HepG2 (cell line): ENCODE data around the gene ANKRD29. TPM values are rescaled to one million over a fixed set of nuclear protein-coding genes. Genes with fewer than 3 reads are reported as not detected.

Experiments used
- ARNTL ChIP-seq: sonication (generic); formaldehyde crosslinking; IDR thresholded peaks from 2 replicates; pipeline ENCODE4 v1.4.0; 2020; ENCODE audit warnings: mild to moderate bottlenecking, missing genetic modification reagents
- CEBPG ChIP-seq: IDR thresholded peaks from 2 replicates; pipeline ENCODE4 v1.6.1; 2016
- FOSL2 ChIP-seq: sonication (generic); formaldehyde crosslinking; IDR thresholded peaks from 2 replicates; pipeline ENCODE4 v1.4.0; 2020; ENCODE audit warnings: missing genetic modification reagents
- FOXK1 ChIP-seq: sonication (generic); formaldehyde crosslinking; IDR thresholded peaks from 2 replicates; pipeline ENCODE4 v1.4.0; 2020; ENCODE audit warnings: low read depth, missing genetic modification reagents, borderline replicate concordance
- GABPB1 ChIP-seq: IDR thresholded peaks from 2 replicates; pipeline ENCODE4 v1.6.1; 2016; ENCODE audit warnings: mild to moderate bottlenecking, missing genetic modification reagents, moderate library complexity, missing compliant biosample characterization
- HMG20A ChIP-seq: IDR thresholded peaks from 2 replicates; pipeline ENCODE4 v1.6.1; 2016; ENCODE audit warnings: borderline replicate concordance
- HNF4A ChIP-seq: sonication (generic); formaldehyde crosslinking; IDR thresholded peaks from 2 replicates; pipeline ENCODE4 v1.4.0; 2020; ENCODE audit warnings: missing genetic modification reagents
- HNF4G ChIP-seq, 2 experiments: sonication (generic) in 1 of 2; formaldehyde crosslinking in 1 of 2; IDR thresholded peaks; 2 replicates each; pipeline versions ENCODE4 v1.4.0 to v1.6.1; 2011 to 2020; ENCODE audit warnings: borderline replicate concordance in 2 of 2, low read depth in 2 of 2, mild to moderate bottlenecking in 2 of 2, low read length in 1 of 2, missing genetic modification reagents in 1 of 2, moderate library complexity in 1 of 2
- MAF1 ChIP-seq: sonication (generic); formaldehyde crosslinking; IDR thresholded peaks from 2 replicates; pipeline ENCODE4 v1.5.0; 2020; ENCODE audit warnings: missing genetic modification reagents, borderline replicate concordance
- MEIS1 ChIP-seq: sonication (generic); formaldehyde crosslinking; IDR thresholded peaks from 2 replicates; pipeline ENCODE4 v1.9.0; 2021; ENCODE audit warnings: mild to moderate bottlenecking, missing genetic modification reagents, moderate library complexity, borderline replicate concordance
- POGZ ChIP-seq: sonication (generic); formaldehyde crosslinking; IDR thresholded peaks from 2 replicates; pipeline ENCODE4 v1.4.0; 2020; ENCODE audit warnings: mild to moderate bottlenecking, missing genetic modification reagents
- RARA ChIP-seq: IDR thresholded peaks from 2 replicates; pipeline ENCODE4 v1.6.1; 2016; ENCODE audit warnings: missing genetic modification reagents, missing compliant biosample characterization
- RXRB ChIP-seq: IDR thresholded peaks from 2 replicates; pipeline ENCODE4 v1.6.1; 2016; ENCODE audit warnings: borderline replicate concordance, missing genetic modification reagents, missing compliant biosample characterization
- SMAD3 ChIP-seq: sonication (generic); formaldehyde crosslinking; IDR thresholded peaks from 2 replicates; pipeline ENCODE4 v1.4.0; 2020; ENCODE audit warnings: missing genetic modification reagents
- ZFP41 ChIP-seq: sonication (generic); formaldehyde crosslinking; IDR thresholded peaks from 2 replicates; pipeline ENCODE4 v1.4.0; 2020; ENCODE audit warnings: mild to moderate bottlenecking, missing genetic modification reagents, borderline replicate concordance
- ZNF17 ChIP-seq: sonication (generic); formaldehyde crosslinking; IDR thresholded peaks from 2 replicates; pipeline ENCODE4 v1.5.0; 2020; ENCODE audit warnings: mild to moderate bottlenecking, missing genetic modification reagents
- ZNF383 ChIP-seq: sonication (generic); formaldehyde crosslinking; IDR thresholded peaks from 2 replicates; pipeline ENCODE4 v1.4.0; 2020; ENCODE audit warnings: missing genetic modification reagents, mild to moderate bottlenecking, borderline replicate concordance
- ZNF451 ChIP-seq: sonication (generic); formaldehyde crosslinking; IDR thresholded peaks from 2 replicates; pipeline ENCODE4 v1.5.0; 2020; ENCODE audit warnings: mild to moderate bottlenecking, missing genetic modification reagents
- ZNF460 ChIP-seq: sonication (generic); formaldehyde crosslinking; IDR thresholded peaks from 2 replicates; pipeline ENCODE4 v1.5.1; 2020; ENCODE audit warnings: missing genetic modification reagents, mild to moderate bottlenecking, borderline replicate concordance
- ZNF772 ChIP-seq: sonication (generic); formaldehyde crosslinking; IDR thresholded peaks from 2 replicates; pipeline ENCODE4 v1.5.0; 2020; ENCODE audit warnings: mild to moderate bottlenecking, missing genetic modification reagents
- ZSCAN29 ChIP-seq: sonication (generic); formaldehyde crosslinking; conservative IDR thresholded peaks from 2 replicates; pipeline ENCODE4 v1.4.0; 2020; ENCODE audit warnings: mild to moderate bottlenecking, missing genetic modification reagents
- polyA plus RNA-seq, 8 experiments: library from polyadenylated mRNA; depleted of rRNA in 3 of 8; stranded (reverse) in 7 of 8; unstranded in 1 of 8; fragments of >200 nt; fragmentation: Illumina TruSeq in 4 of 8; extraction: Trizol in 4 of 8; gene quantifications; 2 replicates each; pipeline versions ENCODE4 v1.2.1 to v1.2.3, GENCODE V29; 2011 to 2016; ENCODE audit warnings: low read depth in 4 of 8, missing spikeins in 1 of 8, mixed read lengths in 1 of 8; ENCODE audit not compliant: insufficient read depth in 1 of 8
- total RNA-seq, 5 experiments: library from RNA; depleted of rRNA; stranded (reverse); fragments of >200 nt; fragmentation: Illumina TruSeq; extraction: Trizol; gene quantifications; 2 replicates each; pipeline ENCODE4 v1.2.3, GENCODE V29; 2016; ENCODE audit warnings: low read depth in 1 of 5
- TF ChIP-seq, protein P1 (sequence below): sonication (generic); formaldehyde crosslinking; IDR thresholded peaks from 2 replicates; pipeline ENCODE4 v1.4.0; 2020; ENCODE audit warnings: mild to moderate bottlenecking, missing genetic modification reagents
- TF ChIP-seq, protein P2 (sequence below): IDR thresholded peaks from 2 replicates; pipeline ENCODE4 v1.4.0; 2020; ENCODE audit warnings: mild to moderate bottlenecking, missing genetic modification reagents
- TF ChIP-seq, protein P3 (sequence below): sonication (generic); formaldehyde crosslinking; IDR thresholded peaks from 2 replicates; pipeline ENCODE4 v1.8.0; 2022; ENCODE audit warnings: missing genetic modification reagents, mild to moderate bottlenecking, moderate library complexity, borderline replicate concordance
- TF ChIP-seq, protein P4 (sequence below): sonication (generic); formaldehyde crosslinking; IDR thresholded peaks from 2 replicates; pipeline ENCODE4 v1.5.0; 2020; ENCODE audit warnings: missing genetic modification reagents

The ANKRD29 gene
- total and polyA plus RNA-seq, 2 of the 13 experiments (the other 11 are each of a cell fraction or from before 2014, with no cell fraction given): not detected

DNA sequence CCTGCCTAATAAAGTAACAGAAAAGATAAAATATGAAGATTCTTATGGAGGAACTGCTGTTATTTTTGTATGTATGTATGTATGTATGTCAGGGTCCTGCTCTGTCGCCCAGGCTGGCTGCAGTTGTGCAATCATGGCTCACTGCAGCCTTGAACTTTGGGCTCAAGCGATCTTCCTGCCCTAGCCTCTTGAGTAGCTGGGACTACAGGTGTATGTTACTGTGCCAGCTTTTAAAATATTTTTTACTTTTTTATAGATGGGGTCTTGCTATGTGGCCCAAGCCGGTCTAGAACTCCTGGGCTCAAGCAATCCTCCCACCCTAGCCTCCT is 26.7 kb downstream of the ANKRD29 start (continued):
- 0 out of 2 replicates have a peak, but pooled peaks have one; percentile 30 for TF ChIP-seq GABPB1 (CRISPR knock-in tag)
- 0 out of 2 replicates have a peak, but pooled peaks have one; percentile 33 for TF ChIP-seq MEIS1 (CRISPR knock-in tag)
- peak; percentile 61; the same call in 1 of the 2 replicates for TF ChIP-seq HMG20A
- peak; percentile 92 for TF ChIP-seq CEBPG (CRISPR knock-in tag)
- no peak for TF ChIP-seq ZNF17 (CRISPR knock-in tag)
- no peak for TF ChIP-seq MAF1
- no peak for TF ChIP-seq ZNF383 (CRISPR knock-in tag)
- TF ChIP-seq RARA (CRISPR knock-in tag): peak; percentile 29; the same call in 1 of the 2 replicates
- no peak for TF ChIP-seq ZSCAN29 (CRISPR knock-in tag)
- no peak for TF ChIP-seq ZNF460 (CRISPR knock-in tag)
- peak; percentile 68; the same call in 1 of the 2 replicates for TF ChIP-seq HNF4G (IDR thresholded peaks at IDR 0.05; ENCODE audit: borderline replicate concordance, low read depth, low read length)
- TF ChIP-seq HNF4G (CRISPR knock-in tag; IDR thresholded peaks at IDR 0.05; ENCODE audit: borderline replicate concordance, low read depth): no peak
- no peak for TF ChIP-seq ZNF772 (CRISPR knock-in tag)
- no peak for TF ChIP-seq ARNTL (CRISPR knock-in tag)
- no peak for TF ChIP-seq ZFP41 (CRISPR knock-in tag)
- TF ChIP-seq POGZ (CRISPR knock-in tag): no peak
- peak; percentile 59; the same call in 1 of the 2 replicates for TF ChIP-seq FOSL2 (CRISPR knock-in tag)
- TF ChIP-seq, protein P1, sequence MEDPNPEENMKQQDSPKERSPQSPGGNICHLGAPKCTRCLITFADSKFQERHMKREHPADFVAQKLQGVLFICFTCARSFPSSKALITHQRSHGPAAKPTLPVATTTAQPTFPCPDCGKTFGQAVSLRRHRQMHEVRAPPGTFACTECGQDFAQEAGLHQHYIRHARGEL (CRISPR knock-in tag): no peak
- 0 out of 2 replicates have a peak, but pooled peaks have one; percentile 18 for TF ChIP-seq RXRB (CRISPR knock-in tag)
- peak; percentile 89 for TF ChIP-seq HNF4A (CRISPR knock-in tag)
- no peak for TF ChIP-seq ZNF451
- TF ChIP-seq SMAD3 (CRISPR knock-in tag): no peak
- TF ChIP-seq, protein P2, sequence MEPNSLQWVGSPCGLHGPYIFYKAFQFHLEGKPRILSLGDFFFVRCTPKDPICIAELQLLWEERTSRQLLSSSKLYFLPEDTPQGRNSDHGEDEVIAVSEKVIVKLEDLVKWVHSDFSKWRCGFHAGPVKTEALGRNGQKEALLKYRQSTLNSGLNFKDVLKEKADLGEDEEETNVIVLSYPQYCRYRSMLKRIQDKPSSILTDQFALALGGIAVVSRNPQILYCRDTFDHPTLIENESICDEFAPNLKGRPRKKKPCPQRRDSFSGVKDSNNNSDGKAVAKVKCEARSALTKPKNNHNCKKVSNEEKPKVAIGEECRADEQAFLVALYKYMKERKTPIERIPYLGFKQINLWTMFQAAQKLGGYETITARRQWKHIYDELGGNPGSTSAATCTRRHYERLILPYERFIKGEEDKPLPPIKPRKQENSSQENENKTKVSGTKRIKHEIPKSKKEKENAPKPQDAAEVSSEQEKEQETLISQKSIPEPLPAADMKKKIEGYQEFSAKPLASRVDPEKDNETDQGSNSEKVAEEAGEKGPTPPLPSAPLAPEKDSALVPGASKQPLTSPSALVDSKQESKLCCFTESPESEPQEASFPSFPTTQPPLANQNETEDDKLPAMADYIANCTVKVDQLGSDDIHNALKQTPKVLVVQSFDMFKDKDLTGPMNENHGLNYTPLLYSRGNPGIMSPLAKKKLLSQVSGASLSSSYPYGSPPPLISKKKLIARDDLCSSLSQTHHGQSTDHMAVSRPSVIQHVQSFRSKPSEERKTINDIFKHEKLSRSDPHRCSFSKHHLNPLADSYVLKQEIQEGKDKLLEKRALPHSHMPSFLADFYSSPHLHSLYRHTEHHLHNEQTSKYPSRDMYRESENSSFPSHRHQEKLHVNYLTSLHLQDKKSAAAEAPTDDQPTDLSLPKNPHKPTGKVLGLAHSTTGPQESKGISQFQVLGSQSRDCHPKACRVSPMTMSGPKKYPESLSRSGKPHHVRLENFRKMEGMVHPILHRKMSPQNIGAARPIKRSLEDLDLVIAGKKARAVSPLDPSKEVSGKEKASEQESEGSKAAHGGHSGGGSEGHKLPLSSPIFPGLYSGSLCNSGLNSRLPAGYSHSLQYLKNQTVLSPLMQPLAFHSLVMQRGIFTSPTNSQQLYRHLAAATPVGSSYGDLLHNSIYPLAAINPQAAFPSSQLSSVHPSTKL: peak; percentile 67
- 0 out of 2 replicates have a peak, but pooled peaks have one; percentile 18 for TF ChIP-seq FOXK1 (CRISPR knock-in tag)
- TF ChIP-seq, protein P3, sequence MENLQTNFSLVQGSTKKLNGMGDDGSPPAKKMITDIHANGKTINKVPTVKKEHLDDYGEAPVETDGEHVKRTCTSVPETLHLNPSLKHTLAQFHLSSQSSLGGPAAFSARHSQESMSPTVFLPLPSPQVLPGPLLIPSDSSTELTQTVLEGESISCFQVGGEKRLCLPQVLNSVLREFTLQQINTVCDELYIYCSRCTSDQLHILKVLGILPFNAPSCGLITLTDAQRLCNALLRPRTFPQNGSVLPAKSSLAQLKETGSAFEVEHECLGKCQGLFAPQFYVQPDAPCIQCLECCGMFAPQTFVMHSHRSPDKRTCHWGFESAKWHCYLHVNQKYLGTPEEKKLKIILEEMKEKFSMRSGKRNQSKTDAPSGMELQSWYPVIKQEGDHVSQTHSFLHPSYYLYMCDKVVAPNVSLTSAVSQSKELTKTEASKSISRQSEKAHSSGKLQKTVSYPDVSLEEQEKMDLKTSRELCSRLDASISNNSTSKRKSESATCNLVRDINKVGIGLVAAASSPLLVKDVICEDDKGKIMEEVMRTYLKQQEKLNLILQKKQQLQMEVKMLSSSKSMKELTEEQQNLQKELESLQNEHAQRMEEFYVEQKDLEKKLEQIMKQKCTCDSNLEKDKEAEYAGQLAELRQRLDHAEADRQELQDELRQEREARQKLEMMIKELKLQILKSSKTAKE (CRISPR knock-in tag): no peak
- TF ChIP-seq, protein P4, sequence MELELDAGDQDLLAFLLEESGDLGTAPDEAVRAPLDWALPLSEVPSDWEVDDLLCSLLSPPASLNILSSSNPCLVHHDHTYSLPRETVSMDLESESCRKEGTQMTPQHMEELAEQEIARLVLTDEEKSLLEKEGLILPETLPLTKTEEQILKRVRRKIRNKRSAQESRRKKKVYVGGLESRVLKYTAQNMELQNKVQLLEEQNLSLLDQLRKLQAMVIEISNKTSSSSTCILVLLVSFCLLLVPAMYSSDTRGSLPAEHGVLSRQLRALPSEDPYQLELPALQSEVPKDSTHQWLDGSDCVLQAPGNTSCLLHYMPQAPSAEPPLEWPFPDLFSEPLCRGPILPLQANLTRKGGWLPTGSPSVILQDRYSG (CRISPR knock-in tag): no peak
